Muscle layer of duodenum (tissue), 2 donors: ENCODE results near the gene OR13J1.
A peak's percentile ranks its signal among the peaks of the same experiment; 100 is the strongest.

Experiments used
- H3K27ac ChIP-seq: one replicate; pipeline ENCODE4 v1.7.0; 2013; ENCODE audit warnings: mild to moderate bottlenecking, low read length
- H3K27me3 ChIP-seq: one replicate; pipeline ENCODE4 v1.7.0; 2013; ENCODE audit warnings: low read depth, mild to moderate bottlenecking, control low read depth, low read length
- H3K36me3 ChIP-seq, 2 donors: one replicate each; pipeline ENCODE4 v1.7.0; 2013; ENCODE audit warnings: low read length in 2 of 2, control low read depth in 1 of 2, mild to moderate bottlenecking in 1 of 2; ENCODE audit not compliant: insufficient read depth in 2 of 2, control insufficient read depth in 1 of 2
- H3K4me1 ChIP-seq, 2 donors: one replicate each; pipeline ENCODE4 v1.7.0; 2013; ENCODE audit warnings: low read length in 2 of 2, mild to moderate bottlenecking in 2 of 2, control low read depth in 1 of 2, moderate library complexity in 1 of 2; ENCODE audit not compliant: insufficient read depth in 2 of 2, control insufficient read depth in 1 of 2
- H3K4me3 ChIP-seq, 2 donors: one replicate each; pipeline ENCODE4 v1.7.0; 2013; ENCODE audit warnings: low read length in 2 of 2, low read depth in 1 of 2, mild to moderate bottlenecking in 1 of 2
- H3K9me3 ChIP-seq, 2 donors: one replicate each; pipeline ENCODE4 v1.7.0; 2013; ENCODE audit warnings: low read length in 2 of 2, control low read depth in 1 of 2, mild to moderate bottlenecking in 1 of 2; ENCODE audit not compliant: control insufficient read depth in 1 of 2
- donor health status: healthy.

The OR13J1 gene

DNA sequence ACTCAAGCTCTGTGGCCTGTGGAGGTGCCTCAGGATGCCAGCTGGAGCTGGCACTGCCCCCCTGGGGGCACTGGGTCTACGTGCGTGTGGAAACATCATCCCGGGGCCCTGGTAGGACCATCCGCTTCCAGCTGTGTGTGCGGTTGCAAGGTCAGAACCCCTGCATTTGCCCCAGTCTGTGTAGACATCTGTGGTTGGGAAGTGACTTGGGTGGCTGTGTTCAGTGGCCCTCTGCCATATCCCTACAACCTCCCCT, 28.6 kb downstream of the OR13J1 start:
- Histone ChIP-seq H3K9me3 (no peaks in the 10 kb centered on the region), H3K27ac (no peak overlapping the region), H3K27me3 (no peaks in the 10 kb centered on the region), H3K4me3 (no peak overlapping the region), H3K4me1 (peaks cover 18 to 24% of the 10 kb centered on the region in 2 donors), H3K36me3 (no peaks in the 10 kb centered on the region)

- Histone ChIP-seq H3K36me3 (no peaks in the 10 kb centered on the region), H3K4me3 (no peak overlapping the region), H3K9me3 (no peaks in the 10 kb centered on the region), H3K27ac (no peak overlapping the region), H3K27me3 (no peaks in the 10 kb centered on the region), H3K4me1 (peaks cover 18 to 19% of the 10 kb centered on the region in 2 donors)
These were observed 29.1 kb downstream of the OR13J1 start for GRCh38 chr9:35840881-35841644.

DNA sequence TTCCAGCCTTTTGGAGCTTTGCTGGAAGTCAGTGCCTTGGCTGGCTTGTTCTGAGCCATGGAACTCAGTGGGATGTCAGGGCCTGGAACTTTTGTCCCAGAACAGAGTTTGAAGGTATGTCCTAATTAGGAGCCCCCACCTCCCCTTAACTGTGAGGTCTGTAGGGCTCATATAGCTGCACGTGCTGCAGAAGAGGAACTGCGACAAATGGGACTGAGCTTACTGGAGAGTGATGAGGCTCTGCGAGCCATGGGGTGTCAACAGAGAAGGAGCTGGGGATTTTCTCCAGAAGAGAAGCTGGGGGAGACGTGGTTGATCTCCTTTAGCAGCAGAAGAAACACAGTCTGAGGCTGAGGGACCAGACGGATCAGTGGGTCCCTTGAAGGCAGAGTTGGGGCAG, 30.3 kb downstream of the OR13J1 start:
- H3K4me1 ChIP-seq: peaks cover 8% of the 10 kb centered on the region in 2 donors
- H3K9me3 ChIP-seq: no peaks in the 10 kb centered on the region
- no peak overlapping the region for H3K27ac ChIP-seq
- no peaks in the 10 kb centered on the region for H3K36me3 ChIP-seq
- no peaks in the 10 kb centered on the region for H3K27me3 ChIP-seq
- H3K4me3 ChIP-seq: no peak overlapping the region

- H3K27ac ChIP-seq: no peak overlapping the region
- H3K4me1 ChIP-seq: peaks cover 5 to 6% of the 10 kb centered on the region in 2 donors
- no peak overlapping the region for H3K4me3 ChIP-seq
- H3K36me3 ChIP-seq: no peaks in the 10 kb centered on the region
- no peaks in the 10 kb centered on the region for H3K9me3 ChIP-seq
- H3K27me3 ChIP-seq: no peaks in the 10 kb centered on the region
These were observed 33.6 kb downstream of the OR13J1 start for GRCh38 chr9:35836595-35836994.

- Histone ChIP-seq H3K9me3 (no peaks in the 10 kb centered on the region), H3K4me1 (peaks cover 5 to 14% of the 10 kb centered on the region in 2 donors), H3K27ac (no peak overlapping the region), H3K4me3 (no peak overlapping the region), H3K27me3 (no peaks in the 10 kb centered on the region), H3K36me3 (no peaks in the 10 kb centered on the region)
These were observed 34.4 kb downstream of the OR13J1 start for GRCh38 chr9:35835766-35836165.

DNA sequence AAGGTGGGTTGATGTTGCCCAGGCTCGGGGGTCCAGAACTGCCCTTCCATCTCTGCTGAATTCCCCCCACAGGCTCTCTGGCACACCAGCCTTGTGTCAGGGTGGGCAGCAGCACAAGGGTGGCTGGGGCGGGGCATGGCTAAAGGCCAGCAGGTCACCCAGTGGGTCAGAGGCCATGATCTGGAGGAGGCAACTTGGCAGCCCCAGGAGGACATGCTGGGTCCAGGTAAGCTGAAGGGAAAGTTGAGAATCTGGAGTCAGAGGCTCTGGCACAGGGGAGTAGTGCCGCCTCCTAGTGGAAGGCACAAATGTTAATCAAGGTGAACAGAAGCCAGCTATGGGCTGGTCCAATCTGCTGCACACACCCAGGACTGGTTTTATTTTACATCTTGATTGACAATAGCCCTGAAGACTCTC, 35.0 kb downstream of the OR13J1 start:
- Histone ChIP-seq H3K36me3 (no peaks in the 10 kb centered on the region), H3K4me1 (peaks cover 11 to 20% of the 10 kb centered on the region in 2 donors), H3K27me3 (no peaks in the 10 kb centered on the region), H3K27ac (no peak overlapping the region), H3K9me3 (no peaks in the 10 kb centered on the region), H3K4me3 (no peak overlapping the region)

- no peak overlapping the region for H3K27ac ChIP-seq
- H3K4me1 ChIP-seq: peaks cover 16 to 26% of the 10 kb centered on the region in 2 donors
- H3K27me3 ChIP-seq: no peaks in the 10 kb centered on the region
- no peak overlapping the region for H3K4me3 ChIP-seq
- H3K9me3 ChIP-seq: no peaks in the 10 kb centered on the region
- no peaks in the 10 kb centered on the region for H3K36me3 ChIP-seq
These were observed 35.7 kb downstream of the OR13J1 start for GRCh38 chr9:35834260-35835215.

GRCh38 chr9:35832814-35833213, 37.4 kb downstream of the OR13J1 start:
- Histone ChIP-seq H3K36me3 (no peaks in the 10 kb centered on the region), H3K4me1 (peaks cover 16 to 31% of the 10 kb centered on the region in 2 donors), H3K4me3 (no peak overlapping the region), H3K9me3 (no peaks in the 10 kb centered on the region), H3K27me3 (no peaks in the 10 kb centered on the region), H3K27ac (no peak overlapping the region)

DNA sequence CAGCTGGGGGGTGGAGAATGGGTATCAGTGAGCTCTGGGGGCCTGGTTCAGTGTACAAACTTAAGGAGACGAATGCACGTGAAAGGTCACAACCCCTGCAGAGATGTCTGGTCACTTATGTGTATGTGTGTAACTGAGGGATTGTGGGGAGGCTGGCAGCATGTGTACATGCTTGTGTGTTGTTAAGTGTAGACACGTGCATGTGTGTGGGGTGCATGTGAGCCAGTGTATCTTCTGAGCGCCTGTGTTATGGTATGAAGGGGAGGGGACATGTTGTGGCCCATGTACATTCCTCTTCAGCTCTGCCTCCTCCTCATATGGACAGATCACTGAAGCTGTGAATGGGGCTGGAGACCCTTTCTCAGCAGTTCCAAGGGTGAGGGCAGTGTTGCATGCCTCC, 39.2 kb downstream of the OR13J1 start:
- no peak overlapping the region for H3K27ac ChIP-seq
- H3K4me1 ChIP-seq: peaks cover 20 to 35% of the 10 kb centered on the region in 2 donors
- H3K4me3 ChIP-seq: peak overlapping the region; percentile 67 to 73
- no peaks in the 10 kb centered on the region for H3K27me3 ChIP-seq
- H3K9me3 ChIP-seq: no peaks in the 10 kb centered on the region
- H3K36me3 ChIP-seq: no peaks in the 10 kb centered on the region

DNA sequence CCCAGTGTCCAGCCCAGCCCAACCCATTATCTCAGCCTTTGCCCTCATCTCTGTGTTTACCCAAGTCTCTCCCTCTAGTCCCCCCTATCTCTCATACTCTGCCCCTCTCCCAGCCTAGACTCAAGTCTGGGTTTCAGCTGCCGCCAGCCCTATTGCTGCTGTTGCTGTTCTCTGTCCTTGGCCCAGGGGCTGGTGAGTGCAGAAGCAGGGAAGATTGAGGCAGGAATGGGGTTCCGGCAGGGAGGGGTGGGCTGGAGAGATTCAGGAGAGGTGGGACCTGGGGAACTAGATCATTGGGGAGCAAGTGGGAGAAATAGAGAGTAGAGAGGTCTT, 40.5 kb downstream of the OR13J1 start:
- Histone ChIP-seq H3K4me1 (peaks cover 21 to 35% of the 10 kb centered on the region in 2 donors), H3K27ac (peak overlapping the region; percentile 57), H3K36me3 (no peaks in the 10 kb centered on the region), H3K27me3 (no peaks in the 10 kb centered on the region), H3K4me3 (peak overlapping the region; percentile 67 to 73), H3K9me3 (no peaks in the 10 kb centered on the region)

- Histone ChIP-seq H3K4me3 (peak within 1 kb of the TSS; percentile 73 to 79), H3K27me3 (no peaks in the 10 kb centered on the region), H3K36me3 (no peaks in the 10 kb centered on the region), H3K9me3 (no peaks in the 10 kb centered on the region), H3K27ac (peak within 1 kb of the TSS; percentile 57), H3K4me1 (peaks cover 19 to 31% of the 10 kb centered on the region in 2 donors)
These were observed 41.0 kb downstream of the OR13J1 start, which contains the start of gene TMEM8B for GRCh38 chr9:35829084-35829763. TSS of gene TMEM8B (plus strand) at chr9:35829228. CDS start at chr9:35829448, 220 bp downstream.
